NCI-H748 (cell line): ENCODE data around the gene HAO1.

Experiments used
- DNase-seq: peaks from one replicate; lab custom pipeline; 2025; ENCODE audit not compliant: unreplicated experiment; lab: John Stamatoyannopoulos, UW

HAO1 gene

DNA sequence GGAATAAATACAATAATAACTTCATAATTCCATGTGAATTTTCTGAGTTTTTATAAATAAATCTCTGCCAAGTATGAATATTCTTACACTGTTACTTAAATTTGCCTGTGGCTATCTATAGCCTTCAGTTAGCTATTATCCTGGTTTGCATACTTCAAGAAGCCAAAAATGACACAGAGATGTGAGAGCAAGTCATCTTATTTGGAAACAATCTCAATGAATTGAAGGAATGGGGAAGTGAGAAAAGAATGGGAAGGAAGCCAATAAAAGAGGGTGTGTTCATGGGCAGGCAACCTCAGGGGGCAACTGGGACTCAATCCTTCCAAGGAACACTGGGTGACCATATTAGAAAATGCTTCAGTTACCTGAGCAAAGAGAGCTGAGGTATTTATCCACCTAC lies 9.9 kb downstream of the HAO1 start:
- no peak for DNase-seq

DNA sequence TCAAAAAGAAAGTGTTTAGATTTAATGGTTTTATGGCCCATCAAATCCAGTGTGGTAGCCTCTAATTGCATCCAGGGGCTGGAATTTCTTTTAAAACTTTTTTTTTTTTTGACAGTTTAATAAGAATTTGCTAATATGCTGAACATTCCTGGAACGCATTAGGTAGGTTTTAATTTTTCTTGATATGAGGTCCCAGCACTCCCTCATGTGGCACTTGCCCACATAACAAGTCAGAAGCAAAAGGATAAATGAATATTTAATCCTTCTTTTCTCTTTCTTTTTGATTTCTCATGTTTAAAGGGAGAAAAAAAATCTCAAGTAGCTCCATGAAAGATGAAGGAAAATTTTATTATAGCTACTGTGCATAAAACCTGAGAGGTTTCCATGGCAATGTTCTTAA lies 13.5 kb downstream of the HAO1 start:
- DNase-seq = peak; percentile 57

DNA sequence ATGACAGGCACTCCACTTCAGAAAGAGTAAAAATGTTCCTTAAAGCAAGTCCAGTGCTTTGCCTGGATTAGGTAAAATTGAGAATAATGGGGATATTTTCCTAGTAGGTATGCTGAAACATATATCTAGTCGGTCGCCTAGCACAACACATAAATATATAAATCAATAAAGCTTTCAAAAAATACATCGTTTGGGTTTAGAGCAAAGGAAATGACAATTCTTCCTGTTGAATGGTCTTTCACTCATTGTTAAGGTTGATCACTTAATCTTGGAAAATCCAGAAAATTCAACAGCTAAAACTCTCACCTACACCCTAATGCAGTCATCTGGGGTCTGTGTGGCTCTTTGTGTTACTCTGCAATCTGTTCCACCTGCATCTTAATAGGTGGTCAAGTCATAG lies 13.9 kb downstream of the HAO1 start:
- DNase-seq = no peak

DNA sequence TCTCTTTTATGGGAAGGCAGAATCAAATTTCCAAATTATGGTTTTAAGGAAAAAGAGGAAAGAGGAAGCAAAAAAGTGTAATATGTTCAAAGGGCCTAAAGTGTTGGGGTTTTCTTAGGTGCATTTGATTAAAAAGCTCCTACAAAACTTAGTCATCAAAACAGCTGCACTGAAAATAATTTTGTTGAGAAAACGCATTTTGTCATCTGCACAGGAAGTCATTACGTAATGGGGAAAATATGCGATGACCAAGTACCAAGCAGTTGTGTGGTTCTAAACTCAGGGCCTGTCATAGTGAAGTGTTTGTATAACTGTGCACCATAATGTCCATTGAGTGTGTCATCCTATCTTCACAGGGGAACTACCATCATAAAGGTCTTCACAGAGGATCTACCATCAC lies 15.6 kb downstream of the HAO1 start:
- no peak for DNase-seq

DNA sequence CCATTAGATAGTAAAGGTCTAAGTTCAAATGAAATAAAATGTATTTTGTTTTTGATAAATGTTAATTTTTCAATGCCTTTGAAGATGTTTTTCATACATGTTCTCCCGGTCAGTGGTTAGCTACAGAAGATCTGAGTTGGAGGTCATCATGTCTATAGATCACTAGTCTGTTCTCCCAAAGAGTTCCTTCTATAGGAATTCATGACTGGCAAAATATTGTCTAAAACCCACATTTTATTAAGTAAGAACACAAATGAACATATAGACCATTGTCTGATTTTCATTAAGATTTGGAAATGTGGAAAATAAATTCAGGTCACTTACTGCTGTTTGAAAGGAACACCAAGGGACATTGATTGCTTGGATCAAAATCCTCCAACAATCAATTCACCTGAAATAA lies 23.6 kb downstream of the HAO1 start:
- no peak for DNase-seq

DNA sequence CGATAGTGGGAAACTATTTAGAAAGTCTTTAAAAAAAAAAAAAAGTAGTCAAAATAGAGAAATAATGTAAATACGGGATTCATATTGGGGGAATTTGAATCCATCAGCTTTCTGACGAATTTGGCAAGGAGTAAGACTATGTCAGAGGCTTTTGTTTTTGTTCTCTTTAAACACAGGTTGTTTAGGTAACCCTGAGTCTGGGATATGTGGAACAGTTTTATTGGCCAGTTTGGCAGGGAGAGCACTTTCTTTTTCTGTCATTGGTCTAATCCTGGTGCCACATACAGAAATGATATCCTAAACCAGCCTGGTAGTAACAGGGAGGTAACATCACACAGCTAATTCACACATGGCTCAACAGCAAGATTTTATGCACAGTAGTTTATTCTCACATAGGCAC lies 27.7 kb downstream of the HAO1 start:
- DNase-seq = no peak

DNA sequence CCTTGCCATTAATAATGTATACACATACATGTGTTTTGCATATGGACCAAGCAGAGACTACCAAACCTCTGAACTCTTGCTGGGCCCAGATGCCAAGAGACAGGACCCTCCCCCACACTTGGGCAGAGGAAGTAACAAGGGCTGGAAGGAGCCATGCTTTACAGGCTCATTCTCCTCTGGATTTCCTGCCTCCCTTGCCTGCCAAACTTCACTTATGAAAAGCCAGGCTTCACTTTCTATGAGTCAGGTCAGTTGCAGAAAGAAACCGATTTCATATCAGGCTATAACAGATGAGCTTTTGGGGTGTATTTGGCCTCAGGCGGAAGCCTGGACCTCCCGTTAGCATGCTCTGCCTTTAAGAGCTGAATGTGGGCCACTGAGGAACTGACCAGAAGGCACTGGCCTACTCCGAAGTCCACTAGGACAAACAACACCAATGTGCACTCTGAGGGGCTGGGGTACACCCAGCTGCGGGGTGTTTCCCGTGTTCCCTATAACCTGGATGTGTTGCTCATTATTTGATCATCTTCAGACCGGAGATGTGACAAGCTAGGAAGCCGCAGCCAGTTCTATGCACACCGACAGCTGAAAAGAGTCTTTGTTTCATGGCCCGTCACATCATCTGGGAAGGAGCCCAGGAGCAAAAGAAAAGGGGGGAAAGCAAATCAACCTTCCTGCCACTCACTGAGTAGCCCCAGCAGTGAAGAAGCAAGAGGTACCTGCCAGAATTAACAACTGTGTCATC lies 28.5 kb downstream of the HAO1 start:
- no peak for DNase-seq

DNA sequence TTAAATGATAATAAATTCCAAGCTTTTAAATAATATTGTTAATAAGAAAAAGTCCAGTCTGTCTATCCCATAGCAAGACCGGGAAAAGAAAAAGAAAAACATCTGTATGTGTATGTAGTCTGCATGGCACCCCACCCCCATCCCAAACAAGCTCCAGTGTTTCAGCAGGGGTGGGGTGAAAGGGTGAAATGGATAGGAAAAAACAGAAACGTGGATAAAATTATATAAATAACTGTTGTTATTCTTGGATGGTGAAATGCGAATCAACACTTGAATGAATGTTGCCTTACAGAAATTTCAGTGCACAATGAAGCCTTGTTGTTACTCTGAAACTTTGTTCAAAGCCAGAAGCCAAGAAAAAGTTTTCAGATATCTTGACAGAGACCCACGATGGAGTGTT lies 31.4 kb downstream of the HAO1 start:
- DNase-seq = no peak

DNA sequence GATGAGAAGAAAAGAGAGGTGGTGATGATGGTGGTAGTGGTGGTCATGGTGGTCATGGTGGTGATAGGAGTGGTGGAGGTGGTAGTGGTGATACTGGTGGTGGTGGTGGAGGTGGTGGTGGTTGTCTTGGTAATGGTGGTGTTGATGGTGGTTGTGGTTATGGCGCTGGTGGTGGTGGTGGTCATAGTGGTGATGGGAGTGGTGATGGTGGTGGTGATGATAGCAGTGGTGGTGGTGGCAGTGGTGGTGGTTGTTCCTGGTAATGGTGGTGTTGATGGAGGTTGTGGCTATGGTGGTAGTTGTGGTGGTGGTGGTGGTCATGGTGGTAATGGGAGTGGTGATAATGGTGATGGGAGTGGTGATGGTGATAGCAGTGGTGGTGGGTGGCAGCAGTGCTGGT lies 36.8 kb downstream of the HAO1 start:
- DNase-seq = no peak

DNA sequence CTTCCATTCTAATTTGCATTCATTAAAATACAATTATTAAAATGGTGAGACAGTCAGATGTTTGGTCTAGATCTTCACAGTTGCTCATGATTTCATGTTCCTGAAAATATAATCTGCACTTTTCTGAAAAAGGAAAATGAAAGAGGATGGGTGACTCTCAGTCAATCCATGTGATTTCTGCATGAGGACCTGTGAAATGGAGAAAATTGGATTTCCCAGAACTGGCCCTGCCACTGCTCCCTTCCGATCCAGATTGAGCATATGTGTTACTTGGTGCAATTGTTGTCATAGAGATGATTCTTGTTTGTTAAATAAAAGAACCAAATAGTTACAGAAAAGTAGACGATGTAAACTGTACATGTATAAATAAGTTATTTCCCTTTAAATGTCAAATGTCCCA lies 37.4 kb downstream of the HAO1 start:
- DNase-seq = no peak

DNA sequence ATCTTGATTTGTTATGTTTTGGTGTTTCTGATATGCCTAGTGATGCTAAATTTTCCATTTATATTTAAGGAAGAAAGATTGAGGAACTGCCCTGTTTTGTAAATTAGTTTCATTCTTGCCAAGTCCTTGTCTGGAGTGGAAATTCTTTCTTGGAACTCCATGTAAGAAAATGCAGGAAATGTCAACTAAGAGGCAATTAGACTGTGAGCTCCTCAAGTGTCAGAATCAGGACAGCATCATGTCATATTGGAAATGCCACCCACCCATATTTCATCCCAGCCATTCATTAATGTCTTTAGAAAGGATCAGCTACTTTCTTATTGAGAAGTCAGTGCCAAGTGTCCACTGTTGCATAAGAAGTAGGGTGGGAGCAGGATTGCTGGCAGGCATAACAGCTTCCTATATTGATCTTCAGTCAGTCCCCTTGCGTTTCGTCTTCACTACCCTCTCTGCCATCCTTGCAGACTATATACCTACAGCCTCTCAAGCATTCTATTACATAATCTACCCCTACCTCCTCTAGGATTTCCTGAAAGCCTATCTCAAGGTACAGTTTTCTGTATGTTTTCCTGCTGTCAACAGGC lies 42.4 kb downstream of the HAO1 start:
- DNase-seq = no peak

DNA sequence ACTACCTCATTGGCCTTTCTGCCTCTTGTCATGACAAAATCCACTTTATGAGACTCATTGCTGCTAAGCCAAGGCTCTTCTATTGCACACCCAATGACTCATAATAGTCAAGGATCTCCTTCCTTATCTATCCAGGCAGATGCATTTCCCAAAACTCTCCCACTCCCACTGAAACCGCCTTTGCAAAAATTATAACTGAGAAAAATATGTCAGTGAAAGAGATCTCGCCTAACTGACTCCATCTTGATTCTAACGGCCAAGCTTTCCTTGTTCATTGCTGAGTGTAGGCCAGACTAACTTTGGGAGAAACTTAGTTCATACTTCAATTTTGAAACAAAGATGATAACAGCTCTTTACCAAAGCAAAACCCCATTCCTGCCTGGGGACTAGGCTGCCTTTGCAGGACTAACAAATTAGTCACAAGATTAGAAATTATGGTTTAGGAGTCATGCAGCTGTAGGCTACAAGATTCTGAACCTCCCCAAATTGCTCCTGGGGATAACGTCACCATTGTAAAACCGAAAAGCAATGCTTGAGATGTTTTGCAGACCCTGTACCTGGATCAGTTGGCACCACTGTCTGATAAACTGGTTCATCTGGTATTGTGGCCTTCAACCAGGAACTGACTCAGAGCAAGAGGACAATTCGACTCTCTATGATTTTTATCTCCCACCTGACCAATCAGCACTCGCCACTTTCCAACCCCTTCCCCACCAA lies 47.1 kb downstream of the HAO1 start:
- DNase-seq = no peak

DNA sequence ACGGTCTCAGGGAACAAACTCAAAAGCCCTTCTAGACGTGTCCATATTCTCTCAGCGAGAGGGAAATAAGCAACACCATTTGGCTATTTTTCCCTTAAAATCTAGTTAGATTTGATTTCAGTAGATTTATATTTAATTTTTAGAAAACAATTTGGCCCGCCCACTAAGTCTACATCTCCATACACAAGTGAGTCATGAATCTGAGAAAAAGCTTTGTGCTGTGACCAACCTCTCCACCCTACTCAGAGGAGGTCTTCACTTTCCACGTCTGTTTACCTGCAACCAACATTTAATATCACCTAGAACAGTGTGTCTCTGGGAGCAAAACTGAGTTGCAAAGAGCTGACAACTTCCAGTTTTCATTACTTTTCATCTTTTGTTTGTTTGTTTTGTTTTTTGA lies 48.6 kb downstream of the HAO1 start:
- no peak for DNase-seq

DNA sequence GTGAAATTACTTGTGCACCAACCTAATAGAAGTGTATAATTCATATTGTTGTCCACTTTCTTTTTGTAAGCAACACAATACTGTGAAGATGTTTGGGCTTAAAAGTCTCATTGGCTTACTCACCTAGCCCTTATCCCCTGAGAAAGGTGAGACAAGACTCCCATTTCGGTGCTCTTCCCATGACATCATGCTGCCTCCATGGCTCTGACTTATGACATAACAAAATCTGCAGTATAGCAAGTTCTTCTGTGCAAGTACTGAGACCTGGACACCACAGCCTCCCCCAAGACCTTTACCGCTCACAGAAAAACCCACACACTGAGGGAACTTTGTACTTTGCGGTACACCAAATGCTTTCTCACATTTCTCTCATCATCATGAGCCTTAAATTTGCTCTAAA lies 50.5 kb downstream of the HAO1 start:
- DNase-seq = no peak

DNA sequence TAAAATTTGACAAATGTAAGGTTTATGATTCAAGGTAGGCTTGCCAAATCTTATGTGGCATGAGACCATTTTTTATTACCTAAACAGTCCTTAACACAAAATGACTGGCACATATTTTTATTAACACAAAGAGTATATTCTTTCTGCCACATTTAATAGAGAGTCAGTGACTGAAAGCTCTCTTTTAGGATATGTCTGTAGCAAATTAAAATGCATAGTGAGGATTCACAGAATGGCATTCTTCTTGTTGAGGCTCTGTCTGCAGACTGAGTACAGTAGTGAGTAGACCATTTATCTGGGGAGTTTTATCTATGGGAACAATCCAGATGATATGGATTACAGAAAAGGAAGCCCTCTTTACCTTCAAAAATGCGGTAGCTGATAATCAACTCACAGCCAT lies 56.5 kb downstream of the HAO1 start:
- no peak for DNase-seq

DNA sequence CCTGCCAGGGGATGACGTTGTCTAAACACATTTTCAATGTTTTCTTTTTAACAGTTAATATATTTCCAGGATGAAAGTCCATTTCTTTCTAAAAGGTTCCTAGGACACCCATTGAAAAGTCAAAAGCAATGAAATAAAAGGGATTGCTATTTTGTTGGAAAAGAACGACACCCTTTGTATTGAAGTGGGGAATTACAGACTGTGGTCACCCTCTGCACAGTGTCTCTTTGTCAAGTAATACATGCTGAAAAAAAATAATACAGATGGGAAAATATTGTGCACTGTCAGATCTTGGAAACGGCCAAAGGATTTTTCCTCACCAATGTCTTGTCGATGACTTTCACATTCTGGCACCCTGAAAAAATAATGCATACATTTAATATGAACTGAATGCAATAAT lies 56.9 kb downstream of the HAO1 start:
- peak; percentile 39 for DNase-seq

DNA sequence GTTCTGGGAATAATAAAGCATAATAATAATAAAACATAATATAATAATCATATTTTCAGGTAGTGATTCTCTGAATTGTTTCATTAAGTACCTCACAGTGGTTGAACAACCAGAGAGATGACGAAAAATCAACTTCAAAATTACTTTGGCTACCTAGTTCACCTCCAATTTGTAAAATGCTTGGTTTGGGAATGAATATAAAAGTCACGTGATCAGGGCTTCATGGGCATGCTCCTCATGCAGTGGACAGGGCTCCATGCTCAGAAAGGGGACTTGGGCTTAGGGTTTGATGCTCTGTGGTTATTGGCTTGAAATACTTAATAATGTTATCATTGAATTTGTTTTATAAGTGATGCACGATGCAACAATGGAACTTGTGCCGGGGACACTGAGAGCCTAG lies 58.2 kb downstream of the HAO1 start:
- no peak for DNase-seq

DNA sequence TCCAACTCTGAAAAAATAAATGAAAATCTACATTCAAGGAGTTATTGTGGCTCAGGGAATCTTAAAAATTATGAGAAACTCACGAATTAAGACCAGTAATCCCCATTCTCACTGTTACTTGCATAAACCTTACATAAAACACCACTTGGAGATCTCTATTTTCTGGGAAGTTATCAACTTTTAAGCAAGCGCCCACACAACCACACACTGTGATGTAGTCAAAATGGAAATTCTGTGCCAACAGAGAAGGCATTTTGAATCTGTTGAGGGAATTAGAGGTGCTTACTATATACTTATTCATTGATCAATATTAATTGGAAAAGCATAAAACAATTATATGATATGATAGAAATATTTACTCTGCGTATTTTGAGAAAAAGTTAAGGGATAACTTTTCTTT lies 58.7 kb downstream of the HAO1 start:
- DNase-seq = no peak

DNA sequence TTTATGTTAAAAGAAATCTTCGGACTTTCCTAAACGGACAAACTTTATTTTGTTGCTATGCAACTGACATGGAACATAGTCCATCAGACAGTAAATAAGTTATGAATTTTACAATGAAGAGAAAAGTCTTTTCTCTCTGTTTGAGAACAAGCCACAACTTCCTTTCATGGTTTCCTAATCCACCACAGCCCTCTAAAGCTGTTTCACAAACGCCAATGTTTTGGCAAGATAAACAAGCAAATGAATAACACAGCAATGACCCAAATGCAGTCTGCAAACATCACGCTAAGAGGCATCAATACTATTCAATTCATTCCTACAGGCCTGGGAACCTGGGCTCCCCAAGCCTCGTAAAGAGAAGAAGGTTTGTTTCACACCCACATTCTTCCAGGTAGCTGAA lies 60.4 kb downstream of the HAO1 start:
- DNase-seq = peak; percentile 85

DNA sequence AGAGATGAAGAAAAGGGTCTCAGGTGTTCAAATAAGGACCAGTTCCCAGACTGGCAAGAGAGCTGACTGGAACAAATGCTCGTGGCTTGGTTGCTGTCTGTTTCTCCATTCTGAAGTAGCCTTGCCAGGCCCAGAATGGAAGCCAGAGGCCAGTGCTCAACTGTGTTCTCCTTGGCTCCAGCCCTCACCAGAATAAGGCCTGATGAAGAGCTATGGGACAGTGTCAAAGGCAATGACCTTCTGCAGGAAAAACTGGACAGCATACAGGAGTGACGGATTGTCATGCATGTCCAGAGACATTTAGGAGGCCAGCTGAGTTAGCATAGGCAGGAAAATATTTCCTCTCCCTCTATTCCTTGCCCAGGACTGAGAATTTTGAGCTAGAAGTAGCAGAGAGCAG lies 72.2 kb downstream of the HAO1 start:
- DNase-seq = no peak

DNA sequence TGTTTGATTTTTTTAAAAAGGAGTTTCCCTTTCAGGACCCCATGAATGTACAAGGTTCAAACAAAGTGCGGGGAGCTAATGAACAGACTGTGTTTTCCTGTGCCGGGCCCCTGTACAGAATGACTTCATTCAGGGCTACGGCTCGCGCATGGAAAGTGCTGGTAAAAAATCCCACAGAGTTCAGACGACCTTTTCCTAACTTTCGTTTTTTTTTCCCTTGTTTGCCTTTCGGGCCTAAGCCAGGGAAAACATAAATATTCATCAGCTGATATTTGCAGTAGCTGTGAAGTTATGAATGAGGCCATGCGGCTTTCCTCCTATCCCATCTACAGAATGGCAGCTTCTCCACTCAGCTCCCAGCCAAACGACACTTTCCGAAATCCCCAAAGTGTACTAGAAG lies 74.0 kb downstream of the HAO1 start:
- DNase-seq = no peak

DNA sequence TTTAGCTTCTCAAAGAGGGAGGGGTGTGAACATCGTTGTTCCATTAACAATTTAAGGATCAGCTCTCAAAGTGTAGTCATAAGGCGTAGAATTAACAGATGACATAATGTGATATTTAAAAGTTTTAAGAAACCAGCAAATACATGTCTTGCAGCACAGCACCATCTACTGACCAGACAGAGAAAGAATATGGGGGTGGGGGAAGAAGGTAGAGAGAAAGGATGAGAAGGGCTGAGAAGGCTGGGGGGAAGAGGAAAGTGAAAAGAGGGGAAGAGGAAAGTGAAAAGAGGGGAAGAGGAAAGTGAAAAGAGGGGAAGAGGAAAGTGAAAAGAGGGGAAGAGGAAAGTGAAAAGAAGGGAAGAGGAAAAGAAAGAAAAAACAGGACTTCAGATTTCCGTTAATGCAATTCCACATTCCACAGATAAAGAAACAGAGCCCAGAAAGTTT lies 80.9 kb downstream of the HAO1 start:
- DNase-seq = peak; percentile 83
